Keratinocyte (primary cell): ENCODE measurements around the gene KMT2E. TPM values are rescaled to one million over a fixed set of nuclear protein-coding genes. Genes with fewer than 3 reads are reported as not detected.

Source experiments
- DNase-seq: peaks from one replicate; pipeline ENCODE4 v3.0.0-alpha.2; 2011; ENCODE audit warnings: low read depth, missing footprints, low spot score
- FAIRE-seq: peaks from 2 replicates; lab custom pipeline; 2011; peaks lifted over from hg19 to GRCh38; lab: Jason Lieb, UNC
- H2AFZ ChIP-seq: 2 replicates; pipeline ENCODE4 v1.6.0; 2012; ENCODE audit warnings: low read length, control low read depth, inconsistent platforms; ENCODE audit not compliant: control insufficient read depth
- H3K27ac ChIP-seq: 2 replicates; pipeline ENCODE4 v1.5.1; 2011; ENCODE audit warnings: low read length; ENCODE audit not compliant: control insufficient read depth, insufficient read depth
- H3K27me3 ChIP-seq: 3 replicates; pipeline ENCODE4 v1.6.0; 2011; ENCODE audit warnings: low read length; ENCODE audit not compliant: control insufficient read depth, insufficient read depth; ENCODE audit errors: extremely low read depth
- H3K36me3 ChIP-seq, 2 experiments: 2 replicates in 1 of 2; 3 replicates in 1 of 2; pipeline ENCODE4 v1.5.1; 2011; ENCODE audit warnings: low read length in 2 of 2, mild to moderate bottlenecking in 1 of 2; ENCODE audit not compliant: control insufficient read depth in 2 of 2, insufficient read depth in 2 of 2; ENCODE audit errors: extremely low read depth in 1 of 2
- H3K4me1 ChIP-seq: 3 replicates; pipeline ENCODE4 v1.5.1; 2011; ENCODE audit warnings: low read length; ENCODE audit not compliant: control insufficient read depth, insufficient read depth; ENCODE audit errors: extremely low read depth
- H3K4me2 ChIP-seq: 3 replicates; pipeline ENCODE4 v1.6.0; 2011; ENCODE audit warnings: low read depth, low read length; ENCODE audit not compliant: control insufficient read depth, insufficient read depth; ENCODE audit errors: extremely low read depth
- H3K4me3 ChIP-seq, 3 experiments: fragments of 200-600 bp in 1 of 3; sonication (generic) in 1 of 3; 2 replicates in 2 of 3; 3 replicates in 1 of 3; pipeline ENCODE4 v1.5.1; 2011 to 2016; ENCODE audit warnings: low read length in 3 of 3, mild to moderate bottlenecking in 3 of 3, control low read depth in 2 of 3, inconsistent platforms in 1 of 3, low read depth in 1 of 3, mixed read lengths in 1 of 3, mixed run types in 1 of 3, moderate library complexity in 1 of 3; ENCODE audit not compliant: control insufficient read depth in 2 of 3, insufficient read depth in 2 of 3; ENCODE audit errors: extremely low read depth in 1 of 3
- H3K79me2 ChIP-seq: 2 replicates; pipeline ENCODE4 v1.6.0; 2012; ENCODE audit warnings: low read length; ENCODE audit not compliant: control insufficient read depth, insufficient read depth
- H3K9ac ChIP-seq: 3 replicates; pipeline ENCODE4 v1.6.0; 2011; ENCODE audit warnings: low read length; ENCODE audit not compliant: control insufficient read depth, insufficient read depth; ENCODE audit errors: extremely low read depth
- H3K9me1 ChIP-seq: 3 replicates; pipeline ENCODE4 v1.6.0; 2011; ENCODE audit warnings: low read length; ENCODE audit not compliant: control insufficient read depth, insufficient read depth; ENCODE audit errors: extremely low read depth
- H3K9me3 ChIP-seq: 2 replicates; pipeline ENCODE4 v1.5.1; 2012; ENCODE audit warnings: low read depth, low read length; ENCODE audit not compliant: control insufficient read depth
- H4K20me1 ChIP-seq: 3 replicates; pipeline ENCODE4 v1.6.0; 2011; ENCODE audit warnings: low read length; ENCODE audit not compliant: control insufficient read depth, insufficient read depth; ENCODE audit errors: extremely low read depth
- EZH2 ChIP-seq: IDR thresholded peaks from one replicate; pipeline ENCODE4 v1.6.1; 2012; ENCODE audit warnings: inconsistent platforms, mild to moderate bottlenecking, low read length, moderate library complexity
- dilution Hi-C: fragments of 300-500 bp; cut with MboI; formaldehyde crosslinking; loops from one replicate; pipeline ENCODE4 v1.7.0; 2020; ENCODE audit warnings: low sequenced_read_pairs; ENCODE audit not compliant: extremely low pct_ligation_motif_present
- polyA plus RNA-seq, 5 experiments: library from polyadenylated mRNA; depleted of rRNA in 3 of 5; stranded (reverse) in 3 of 5; stranded (forward) in 1 of 5; unstranded in 1 of 5; fragments of >200 nt; gene quantifications; 1 replicate in 1 of 5; 2 replicates in 3 of 5; 3 replicates in 1 of 5; pipeline versions ENCODE4 v1.2.1 to v1.2.3, GENCODE V29; 2011 to 2012; ENCODE audit warnings: missing spikeins in 2 of 5, low read depth in 1 of 5, low replicate concordance in 1 of 5
- TF ChIP-seq, protein P1 (sequence below), 3 experiments: IDR thresholded peaks in 1 of 3; conservative IDR thresholded peaks in 1 of 3; optimal IDR thresholded peaks in 1 of 3; 2 replicates in 2 of 3; 3 replicates in 1 of 3; pipeline versions ENCODE3 to v1.5.1; 2011; ENCODE audit warnings: low read length in 3 of 3, mild to moderate bottlenecking in 3 of 3, moderate library complexity in 2 of 3, control low read depth in 1 of 3, inconsistent platforms in 1 of 3; ENCODE audit not compliant: insufficient read depth in 2 of 3; ENCODE audit errors: extremely low read depth in 1 of 3

Gene KMT2E
- polyA plus RNA-seq, 1 donor (not counting 4 experiments of a cell fraction or from before 2014, with no cell fraction given) = 12.9 TPM

DNA sequence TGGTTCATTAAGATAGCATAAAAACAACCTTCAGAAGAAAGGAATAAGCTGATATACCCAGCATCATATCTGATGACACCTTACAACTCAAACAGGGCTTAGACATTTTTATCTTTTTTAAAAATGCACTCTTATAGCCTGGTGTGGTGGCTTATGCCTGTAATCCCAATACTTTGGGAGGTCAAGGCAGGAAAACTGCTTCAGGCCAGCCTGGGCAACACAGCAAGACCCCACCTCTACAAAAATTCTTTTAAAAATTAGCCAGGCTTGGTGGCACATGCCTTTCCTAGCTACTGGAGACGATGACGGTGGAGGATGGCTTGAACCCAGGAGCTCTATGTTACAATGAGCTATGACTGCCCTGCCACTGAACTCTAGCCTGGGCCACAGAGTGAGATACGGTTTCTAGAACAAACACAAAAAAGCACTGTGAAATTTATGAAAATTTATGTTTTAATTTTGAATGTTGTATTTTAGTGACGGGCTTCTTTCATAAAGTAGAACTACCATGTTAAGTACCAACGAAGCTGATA, 12.3 kb upstream of the KMT2E start:
- peaks cover 25% of the 10 kb centered on the region for H3K4me1 ChIP-seq
- no peak overlapping the region for H2AFZ ChIP-seq
- H3K9me1 ChIP-seq = peaks cover 8% of the 10 kb centered on the region
- H3K36me3 ChIP-seq = peaks cover 6 to 14% of the 10 kb centered on the region in 2 experiments
- no peak for FAIRE-seq
- H4K20me1 ChIP-seq = peaks cover 35% of the 10 kb centered on the region
- TF ChIP-seq, protein P1, sequence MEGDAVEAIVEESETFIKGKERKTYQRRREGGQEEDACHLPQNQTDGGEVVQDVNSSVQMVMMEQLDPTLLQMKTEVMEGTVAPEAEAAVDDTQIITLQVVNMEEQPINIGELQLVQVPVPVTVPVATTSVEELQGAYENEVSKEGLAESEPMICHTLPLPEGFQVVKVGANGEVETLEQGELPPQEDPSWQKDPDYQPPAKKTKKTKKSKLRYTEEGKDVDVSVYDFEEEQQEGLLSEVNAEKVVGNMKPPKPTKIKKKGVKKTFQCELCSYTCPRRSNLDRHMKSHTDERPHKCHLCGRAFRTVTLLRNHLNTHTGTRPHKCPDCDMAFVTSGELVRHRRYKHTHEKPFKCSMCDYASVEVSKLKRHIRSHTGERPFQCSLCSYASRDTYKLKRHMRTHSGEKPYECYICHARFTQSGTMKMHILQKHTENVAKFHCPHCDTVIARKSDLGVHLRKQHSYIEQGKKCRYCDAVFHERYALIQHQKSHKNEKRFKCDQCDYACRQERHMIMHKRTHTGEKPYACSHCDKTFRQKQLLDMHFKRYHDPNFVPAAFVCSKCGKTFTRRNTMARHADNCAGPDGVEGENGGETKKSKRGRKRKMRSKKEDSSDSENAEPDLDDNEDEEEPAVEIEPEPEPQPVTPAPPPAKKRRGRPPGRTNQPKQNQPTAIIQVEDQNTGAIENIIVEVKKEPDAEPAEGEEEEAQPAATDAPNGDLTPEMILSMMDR (optimal IDR thresholded peaks at IDR 0.05 in 1 of 3, IDR thresholded peaks at IDR 0.05 in 1 of 3, conservative IDR thresholded peaks at IDR 0.05 in 1 of 3; ENCODE audit: extremely low read depth in 1 of 3, insufficient read depth in 2 of 3, low read length in 3 of 3) = no peak
- no peak for TF ChIP-seq EZH2
- H3K9me3 ChIP-seq = no peaks in the 10 kb centered on the region
- H3K9ac ChIP-seq = no peak overlapping the region
- H3K4me2 ChIP-seq = no peak overlapping the region
- DNase-seq = no peak
- dilution Hi-C loops = no loop called here
- H3K79me2 ChIP-seq = peaks cover 99% of the 10 kb centered on the region
- H3K27ac ChIP-seq = no peak overlapping the region
- no peak overlapping the region for H3K4me3 ChIP-seq
- no peaks in the 10 kb centered on the region for H3K27me3 ChIP-seq

DNA sequence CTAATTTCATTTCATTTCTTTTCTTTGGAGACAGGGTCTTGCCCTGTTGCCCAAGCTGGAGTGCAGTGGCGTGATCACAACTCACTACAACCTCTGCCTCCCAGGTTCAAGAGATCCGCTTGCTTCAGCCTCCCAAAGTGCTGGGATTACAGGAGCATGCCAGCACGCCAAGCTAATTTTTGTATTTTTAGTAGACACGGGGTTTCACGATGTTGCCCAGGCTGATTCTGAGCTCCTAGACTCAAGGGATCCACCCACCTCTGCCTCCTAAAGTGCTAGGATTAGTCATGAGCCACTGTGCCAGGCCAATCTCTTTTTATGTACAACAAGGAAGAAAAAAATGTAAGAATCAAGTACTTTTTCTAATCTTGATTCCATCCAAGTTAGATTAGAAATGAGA, 10.7 kb upstream of the KMT2E start:
- dilution Hi-C loops = no loop called here
- no peaks in the 10 kb centered on the region for H3K9me3 ChIP-seq
- DNase-seq (no peak), FAIRE-seq (no peak)
- H3K4me3 ChIP-seq = peak overlapping the region in 2 of 3 experiments; percentile 36 to 53
- H3K36me3 ChIP-seq = peaks cover 6 to 14% of the 10 kb centered on the region in 2 experiments
- H3K27me3 ChIP-seq = no peaks in the 10 kb centered on the region
- H4K20me1 ChIP-seq = peaks cover 32% of the 10 kb centered on the region
- H3K9ac ChIP-seq = peak overlapping the region; percentile 60
- peaks cover 32% of the 10 kb centered on the region for H3K4me1 ChIP-seq
- H3K4me2 ChIP-seq = peak overlapping the region; percentile 84
- peak overlapping the region; percentile 59 for H3K27ac ChIP-seq
- H2AFZ ChIP-seq = no peak overlapping the region
- peaks cover 5% of the 10 kb centered on the region for H3K9me1 ChIP-seq
- TF ChIP-seq EZH2 = no peak
- TF ChIP-seq, protein P1 (optimal IDR thresholded peaks at IDR 0.05 in 1 of 3, IDR thresholded peaks at IDR 0.05 in 1 of 3, conservative IDR thresholded peaks at IDR 0.05 in 1 of 3; ENCODE audit: extremely low read depth in 1 of 3, insufficient read depth in 2 of 3, low read length in 3 of 3) = no peak
- H3K79me2 ChIP-seq = peaks cover 99% of the 10 kb centered on the region
